Hepatocyte (in vitro differentiated cells): ENCODE results near the gene PXDN. TPM values are rescaled to one million over a fixed set of nuclear protein-coding genes. Genes with fewer than 3 reads are reported as not detected.
A peak's percentile ranks its signal among the peaks of the same experiment; 100 is the strongest.

Source experiments
- DNase-seq: peaks from one replicate; pipeline ENCODE4 v3.0.0-alpha.2; 2016; ENCODE audit warnings: low spot score
- H2AFZ ChIP-seq: fragments of 200-600 bp; sonication (generic); 2 replicates; pipeline ENCODE4 v1.6.0; 2016; ENCODE audit warnings: antibody characterized with exemption, mild to moderate bottlenecking
- H3K27ac ChIP-seq: fragments of 200-600 bp; sonication (generic); 2 replicates; pipeline ENCODE4 v1.5.1; 2016; ENCODE audit warnings: mild to moderate bottlenecking
- H3K27me3 ChIP-seq: fragments of 200-600 bp; sonication (generic); 2 replicates; pipeline ENCODE4 v1.6.1; 2016
- H3K36me3 ChIP-seq: fragments of 200-600 bp; sonication (generic); replicated peaks from 2 replicates; pipeline ENCODE4 v1.5.1; 2016; ENCODE audit warnings: low read depth; ENCODE audit not compliant: insufficient read depth
- H3K4me1 ChIP-seq: fragments of 200-600 bp; sonication (generic); 2 replicates; pipeline ENCODE4 v1.5.1; 2016; ENCODE audit warnings: mild to moderate bottlenecking, moderate library complexity; ENCODE audit not compliant: insufficient read depth
- H3K4me2 ChIP-seq: fragments of 200-600 bp; sonication (generic); 2 replicates; pipeline ENCODE4 v1.6.0; 2016
- H3K4me3 ChIP-seq: fragments of 200-600 bp; sonication (generic); 2 replicates; pipeline ENCODE4 v1.5.1; 2016; ENCODE audit warnings: mild to moderate bottlenecking
- H3K79me2 ChIP-seq: fragments of 200-600 bp; sonication (generic); 2 replicates; pipeline ENCODE4 v1.6.0; 2017; ENCODE audit warnings: mild to moderate bottlenecking
- H3K9me2 ChIP-seq: fragments of 200-600 bp; sonication (generic); replicated peaks from 2 replicates; pipeline ENCODE4 v1.6.0; 2017; ENCODE audit warnings: mild to moderate bottlenecking; ENCODE audit not compliant: insufficient read depth
- H3K9me3 ChIP-seq: fragments of 200-600 bp; sonication (generic); 2 replicates; pipeline ENCODE4 v1.5.1; 2016; ENCODE audit warnings: low read depth, mild to moderate bottlenecking
- H4K20me1 ChIP-seq: fragments of 200-600 bp; sonication (generic); 2 replicates; pipeline ENCODE4 v1.6.0; 2016; ENCODE audit warnings: mild to moderate bottlenecking; ENCODE audit not compliant: insufficient read depth, poor library complexity, severe bottlenecking
- CTCF ChIP-seq: fragments of 200-600 bp; sonication (generic); IDR thresholded peaks from 2 replicates; pipeline ENCODE4 v1.5.1; 2016; ENCODE audit warnings: antibody characterized with exemption, mild to moderate bottlenecking; ENCODE audit not compliant: poor library complexity
- EZH2 ChIP-seq: fragments of 200-600 bp; sonication (generic); IDR thresholded peaks from 2 replicates; pipeline ENCODE4 v1.6.1; 2016; ENCODE audit warnings: antibody characterized with exemption, mild to moderate bottlenecking, borderline replicate concordance
- EZH2phosphoT487 ChIP-seq: fragments of 200-600 bp; sonication (generic); IDR thresholded peaks from one replicate; pipeline ENCODE4 v1.6.1; 2018; ENCODE audit warnings: antibody characterized with exemption, mild to moderate bottlenecking, low read depth, moderate library complexity; ENCODE audit not compliant: unreplicated experiment, severe bottlenecking
- WGBS: methylation state at CpG from one replicate; pipeline ENCODE4 v1.1.6; 2016; ENCODE audit warnings: low lambda C conversion rate; ENCODE audit errors: missing lambda C conversion rate; 5-methylcytosine and 5-hydroxymethylcytosine counted together
- polyA plus RNA-seq: library from polyadenylated mRNA; unstranded; fragments of >200 nt; fragmentation: Nextera tagmentation; extraction: Ambion mirVana; gene quantifications from 2 replicates; pipeline ENCODE4 v1.2.1, GENCODE V29; 2016
- total RNA-seq: library from RNA; depleted of rRNA; stranded (reverse); fragments of >200 nt; gene quantifications from 2 replicates; pipeline ENCODE4 v1.2.3, GENCODE V29; 2014

PXDN gene
- total and polyA plus RNA-seq, 2 experiments from 2014 or later, result 107 to 118 TPM

- WGBS, result 89% methylated on average over 15 of the region's 15 CpGs
- Histone ChIP-seq H3K27me3 (no peaks in the 10 kb centered on the region), H3K79me2 (no peaks in the 10 kb centered on the region), H3K36me3 (no peaks in the 10 kb centered on the region), H4K20me1 (no peaks in the 10 kb centered on the region), H3K4me1 (peaks cover 3% of the 10 kb centered on the region), H3K9me3 (no peaks in the 10 kb centered on the region), H3K9me2 (no peaks in the 10 kb centered on the region), H2AFZ (no peak overlapping the region), H3K4me3 (no peak overlapping the region), H3K27ac (peak overlapping the region; percentile 56), H3K4me2 (no peak overlapping the region)
- no peak for TF ChIP-seq CTCF
- no peak for TF ChIP-seq EZH2
- TF ChIP-seq EZH2phosphoT487, result no peak
- no peak for DNase-seq
Measured at GRCh38 chr2:1642066-1642861, 102.1 kb downstream of the PXDN start.

- 31% methylated on average over 3 of the region's 3 CpGs for WGBS
- H3K4me1 ChIP-seq, result peaks cover 3% of the 10 kb centered on the region
- H3K4me3 ChIP-seq, result no peak overlapping the region
- no peaks in the 10 kb centered on the region for H3K27me3 ChIP-seq
- no peak for TF ChIP-seq CTCF
- no peak for TF ChIP-seq EZH2
- no peaks in the 10 kb centered on the region for H3K36me3 ChIP-seq
- no peak overlapping the region for H2AFZ ChIP-seq
- DNase-seq, result peak; percentile 64
- H4K20me1 ChIP-seq, result no peaks in the 10 kb centered on the region
- no peaks in the 10 kb centered on the region for H3K79me2 ChIP-seq
- no peaks in the 10 kb centered on the region for H3K9me2 ChIP-seq
- H3K27ac ChIP-seq, result peak overlapping the region; percentile 56
- no peak overlapping the region for H3K4me2 ChIP-seq
- no peaks in the 10 kb centered on the region for H3K9me3 ChIP-seq
Measured at GRCh38 chr2:1641523-1641922, 102.8 kb downstream of the PXDN start.

- no peaks in the 10 kb centered on the region for H3K79me2 ChIP-seq
- H3K9me2 ChIP-seq, result no peaks in the 10 kb centered on the region
- WGBS, result 84% methylated on average over 17 of the region's 17 CpGs
- peaks cover 3% of the 10 kb centered on the region for H3K4me1 ChIP-seq
- H3K27me3 ChIP-seq, result no peaks in the 10 kb centered on the region
- TF ChIP-seq CTCF (no peak), EZH2phosphoT487 (no peak), EZH2 (no peak)
- no peak overlapping the region for H2AFZ ChIP-seq
- H3K9me3 ChIP-seq, result no peaks in the 10 kb centered on the region
- no peak overlapping the region for H3K4me3 ChIP-seq
- DNase-seq, result no peak
- no peak overlapping the region for H3K27ac ChIP-seq
- H4K20me1 ChIP-seq, result no peaks in the 10 kb centered on the region
- no peak overlapping the region for H3K4me2 ChIP-seq
- H3K36me3 ChIP-seq, result no peaks in the 10 kb centered on the region
Measured at GRCh38 chr2:1640301-1641135, 103.8 kb downstream of the PXDN start.
